Omental fat pad (tissue), 4 donors: ENCODE measurements around the gene ATG5. TPM values are rescaled to one million over a fixed set of nuclear protein-coding genes. Genes with fewer than 3 reads are reported as not detected.

Experiments used
- ATAC-seq: fragments of 150-250 bp; one replicate; pipeline ENCODE4 v1.9.1; 2016; ENCODE audit warnings: mild to moderate bottlenecking, moderate library complexity; ENCODE audit not compliant: low FRiP score
- DNase-seq: peaks from one replicate; pipeline ENCODE4 v3.0.0-alpha.2; 2019; ENCODE audit warnings: low spot score
- total RNA-seq, 4 donors: library from RNA; depleted of rRNA; stranded (reverse); fragments of >200 nt; gene quantifications; one replicate each; pipeline ENCODE4 v1.1.0, GENCODE V29; 2016
- TF ChIP-seq, protein P1 (sequence below), 3 donors: fragments of 450-650 bp; IDR thresholded peaks; one replicate each; pipeline ENCODE4 v1.5.1; 2016 to 2017; ENCODE audit warnings: antibody characterized with exemption in 3 of 3, mild to moderate bottlenecking in 3 of 3, moderate library complexity in 2 of 3

The ATG5 gene
- total RNA-seq, 4 donors from 2014 or later: 27.8 to 40.0 (median 31.8) TPM

DNA sequence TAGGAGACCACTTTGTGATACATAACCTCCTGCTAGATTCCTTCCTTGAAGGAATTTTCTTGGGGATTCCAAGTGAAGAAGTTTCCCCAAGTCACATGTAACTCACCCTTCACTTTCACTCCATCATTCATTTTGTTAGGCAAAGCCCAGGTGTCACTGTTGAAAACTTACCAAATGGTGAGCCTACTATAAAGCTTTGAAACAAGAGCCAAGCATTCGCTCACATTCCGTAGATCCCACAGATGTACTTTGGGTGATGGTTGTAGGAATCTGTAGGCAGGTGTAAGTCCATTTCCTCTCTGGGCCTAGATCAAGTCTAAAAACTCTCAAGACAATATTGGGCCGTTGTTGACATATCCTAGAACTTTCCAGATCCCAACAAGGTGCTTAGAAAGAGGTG lies 165.4 kb downstream of the ATG5 start:
- TF ChIP-seq, protein P1, sequence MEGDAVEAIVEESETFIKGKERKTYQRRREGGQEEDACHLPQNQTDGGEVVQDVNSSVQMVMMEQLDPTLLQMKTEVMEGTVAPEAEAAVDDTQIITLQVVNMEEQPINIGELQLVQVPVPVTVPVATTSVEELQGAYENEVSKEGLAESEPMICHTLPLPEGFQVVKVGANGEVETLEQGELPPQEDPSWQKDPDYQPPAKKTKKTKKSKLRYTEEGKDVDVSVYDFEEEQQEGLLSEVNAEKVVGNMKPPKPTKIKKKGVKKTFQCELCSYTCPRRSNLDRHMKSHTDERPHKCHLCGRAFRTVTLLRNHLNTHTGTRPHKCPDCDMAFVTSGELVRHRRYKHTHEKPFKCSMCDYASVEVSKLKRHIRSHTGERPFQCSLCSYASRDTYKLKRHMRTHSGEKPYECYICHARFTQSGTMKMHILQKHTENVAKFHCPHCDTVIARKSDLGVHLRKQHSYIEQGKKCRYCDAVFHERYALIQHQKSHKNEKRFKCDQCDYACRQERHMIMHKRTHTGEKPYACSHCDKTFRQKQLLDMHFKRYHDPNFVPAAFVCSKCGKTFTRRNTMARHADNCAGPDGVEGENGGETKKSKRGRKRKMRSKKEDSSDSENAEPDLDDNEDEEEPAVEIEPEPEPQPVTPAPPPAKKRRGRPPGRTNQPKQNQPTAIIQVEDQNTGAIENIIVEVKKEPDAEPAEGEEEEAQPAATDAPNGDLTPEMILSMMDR (IDR thresholded peaks at IDR 0.05): no peak
- ATAC-seq (no peak), DNase-seq (no peak)

DNA sequence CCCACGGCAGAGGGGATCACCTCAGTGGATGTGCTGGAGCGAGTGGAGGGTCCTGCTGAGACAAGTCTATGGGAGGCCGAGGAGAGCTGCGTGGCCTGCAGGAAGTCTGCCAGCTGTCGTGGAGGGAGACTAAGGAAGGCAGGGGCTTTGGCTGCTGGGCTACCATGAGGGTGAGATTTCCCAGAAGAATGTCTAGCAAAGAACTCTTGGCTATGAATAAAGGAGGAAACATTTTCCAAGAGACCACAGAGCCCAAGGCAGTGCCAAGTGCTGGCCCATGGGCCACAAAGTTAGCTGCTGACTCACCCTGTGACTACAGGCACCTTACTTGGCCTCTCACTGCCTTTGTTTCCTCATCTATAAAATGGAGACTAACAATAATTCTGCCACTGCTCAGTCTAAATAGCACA lies 166.0 kb downstream of the ATG5 start:
- ATAC-seq: no peak
- TF ChIP-seq, protein P1 (IDR thresholded peaks at IDR 0.05): no peak
- DNase-seq: no peak

DNA sequence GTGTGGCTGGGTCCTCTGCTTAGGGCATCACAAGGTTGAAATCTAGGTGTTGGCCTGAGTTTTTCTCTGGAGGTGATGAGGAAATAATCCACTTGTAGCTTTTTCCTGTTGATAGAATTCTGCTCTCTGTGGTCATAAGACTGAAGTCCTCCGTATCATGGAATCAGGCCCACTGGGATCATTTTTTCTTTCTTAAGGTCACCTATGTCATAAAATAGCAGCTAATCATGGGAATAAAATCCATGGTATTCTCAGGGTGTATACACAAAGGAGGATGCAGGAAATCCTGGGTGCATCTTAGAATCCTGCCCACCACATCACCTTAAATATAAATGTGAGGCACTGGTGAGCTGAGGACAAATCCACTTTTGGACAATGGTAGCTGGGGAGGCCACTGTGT lies 166.7 kb downstream of the ATG5 start:
- no peak for ATAC-seq
- TF ChIP-seq, protein P1 (IDR thresholded peaks at IDR 0.05): no peak
- DNase-seq: no peak

DNA sequence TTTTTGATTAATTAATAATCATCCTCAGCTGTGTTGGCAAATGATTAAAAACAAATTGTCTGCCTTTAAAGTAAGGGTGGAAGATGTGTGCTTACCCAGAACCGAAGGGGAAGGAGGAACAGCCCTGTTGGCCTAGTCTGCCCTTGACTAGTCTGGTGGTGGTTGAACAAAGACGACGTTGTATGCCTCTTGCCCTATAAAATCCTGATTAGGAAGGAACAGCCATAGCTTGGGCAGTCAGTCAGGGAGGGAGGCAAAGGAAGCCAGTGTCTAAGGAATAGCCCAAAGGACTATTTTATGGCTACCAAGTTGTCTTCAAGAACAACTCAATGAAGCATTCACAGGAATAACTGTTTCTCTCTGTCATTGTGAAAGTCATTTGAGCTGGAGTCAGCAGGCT lies 168.7 kb downstream of the ATG5 start:
- ATAC-seq: no peak
- TF ChIP-seq, protein P1 (IDR thresholded peaks at IDR 0.05): no peak

DNA sequence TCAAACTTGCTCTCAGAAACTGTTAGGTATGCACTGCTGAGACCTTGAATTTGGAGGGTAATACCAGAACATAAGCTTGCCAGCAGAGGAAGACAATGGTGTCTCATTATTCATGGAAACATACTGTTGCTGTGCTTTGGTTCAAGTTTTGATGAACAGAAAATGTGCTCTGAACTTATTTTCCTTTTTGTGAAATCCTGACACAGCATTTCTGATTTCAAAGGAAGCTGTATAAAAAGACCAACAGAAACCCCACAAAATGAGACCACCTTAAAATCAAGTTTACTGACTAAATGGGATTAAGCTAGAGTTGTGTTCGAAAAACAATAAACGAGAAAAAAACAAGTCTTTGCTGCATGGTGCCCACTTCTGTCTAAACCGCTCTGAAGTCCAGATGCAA lies 169.1 kb downstream of the ATG5 start:
- ATAC-seq (no peak), DNase-seq (no peak)
- TF ChIP-seq, protein P1 (IDR thresholded peaks at IDR 0.05): no peak

More for the DNA sequence above, 168.7 kb downstream of the ATG5 start:
- no peak for DNase-seq

DNA sequence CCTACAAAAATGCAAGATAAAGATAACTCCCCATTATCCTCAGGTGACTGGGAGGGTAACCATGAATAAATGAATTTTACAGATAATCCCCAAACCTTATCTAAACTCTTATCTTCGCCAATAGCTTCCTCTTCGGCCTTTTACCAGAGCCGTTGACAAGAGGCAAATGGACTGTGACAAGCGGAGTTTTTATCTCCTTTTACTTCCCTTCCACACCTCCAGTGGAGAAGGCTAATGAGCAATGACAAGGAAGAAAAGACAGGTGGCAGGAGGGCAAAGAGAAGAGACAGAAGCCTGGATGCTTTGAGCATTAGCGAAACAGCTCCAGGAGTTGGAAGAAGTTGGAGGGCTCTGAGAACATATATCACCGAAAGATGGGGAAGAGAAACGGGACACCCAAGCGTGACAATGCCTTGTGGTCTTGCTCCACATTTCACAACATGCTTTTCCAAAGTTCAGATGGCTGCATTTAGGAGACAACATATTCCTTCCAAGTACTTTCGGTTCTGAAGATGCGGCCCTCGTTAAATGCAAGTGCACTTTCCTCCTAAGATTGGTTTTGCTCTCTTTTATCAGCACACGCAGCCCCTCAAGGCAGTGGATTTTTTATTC lies 170.2 kb downstream of the ATG5 start:
- DNase-seq: no peak
- TF ChIP-seq, protein P1 (IDR thresholded peaks at IDR 0.05): no peak
- no peak for ATAC-seq

DNA sequence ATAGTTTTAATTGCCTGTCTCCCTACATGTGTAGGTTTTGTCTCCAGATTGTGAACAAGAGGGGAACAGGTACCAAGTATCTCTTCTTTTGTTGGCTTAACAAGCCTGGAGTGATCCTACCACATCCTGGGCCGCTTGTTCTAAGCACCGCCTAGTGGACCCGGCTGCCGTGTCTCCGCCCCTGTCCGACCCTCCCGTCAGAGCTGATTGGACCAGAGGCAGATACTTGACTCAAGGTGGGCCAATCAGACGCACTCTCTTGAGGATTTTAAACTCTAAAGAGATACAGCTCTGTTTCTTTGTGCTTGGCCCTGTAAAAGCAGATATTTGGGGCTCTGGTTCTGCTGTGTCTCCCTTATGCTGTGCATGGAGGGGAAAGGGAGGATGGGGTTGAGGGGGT lies 171.2 kb downstream of the ATG5 start:
- ATAC-seq (no peak), DNase-seq (no peak)
- TF ChIP-seq, protein P1 (IDR thresholded peaks at IDR 0.05): no peak
